Measurements from ENCODE around the gene JAK1. TPM values are rescaled to one million over a fixed set of nuclear protein-coding genes. Genes with fewer than 3 reads are reported as not detected.

The JAK1 gene
- total and polyA plus RNA-seq, 2 donors (not counting 3 experiments of a cell fraction or from before 2014, with no cell fraction given): 68.8 to 177 TPM

GRCh38 chr1:64979358-64979757, 13.0 kb upstream of the JAK1 start:
- H4K20me1 ChIP-seq (replicated peaks; ENCODE audit: control insufficient read depth, extremely low read depth, insufficient read depth, low read length): no peaks in the 10 kb centered on the region
- POLR2A ChIA-PET: no interaction called here
- H3K27ac ChIP-seq (ENCODE audit: insufficient read depth, low read depth, low read length): no peak overlapping the region
- dilution Hi-C loops (cut with MboI; ENCODE audit: extremely low pct_ligation_motif_present, low sequenced_read_pairs) (no loop called here), intact Hi-C loops (cut with micrococcal nuclease) (no loop called here)
- no TSS peak for BruUV-seq (replicated peaks)
- no peak overlapping the region for H3K4me3 ChIP-seq (replicated peaks in 1 of 3; ENCODE audit: insufficient read depth in 1 of 3, low read depth in 1 of 3, low read length in 3 of 3)
- H3K9ac ChIP-seq (replicated peaks; ENCODE audit: extremely low read depth, insufficient read depth, low read length): no peak overlapping the region
- no peak overlapping the region for H2AFZ ChIP-seq (ENCODE audit: low read depth, low read length)
- no peaks in the 10 kb centered on the region for H3K9me3 ChIP-seq (replicated peaks; ENCODE audit: control insufficient read depth, insufficient read depth, low read length)
- no peak overlapping the region for H3K4me2 ChIP-seq (ENCODE audit: insufficient read depth, low read length)
- H3K4me1 ChIP-seq (ENCODE audit: control insufficient read depth, extremely low read depth, insufficient read depth, low read length): no peaks in the 10 kb centered on the region
- no peaks in the 10 kb centered on the region for H3K9me1 ChIP-seq (replicated peaks; ENCODE audit: control insufficient read depth, extremely low read depth, insufficient read depth, low read length)
- no peaks in the 10 kb centered on the region for H3K36me3 ChIP-seq (ENCODE audit: control insufficient read depth in 2 of 2, extremely low read depth in 1 of 2, insufficient read depth in 2 of 2, low read length in 2 of 2)
- H3K27me3 ChIP-seq (ENCODE audit: control insufficient read depth in 2 of 2, insufficient read depth in 2 of 2, low read length in 2 of 2): no peaks in the 10 kb centered on the region
- no peak for TF ChIP-seq GATA2 (IDR thresholded peaks at IDR 0.05; ENCODE audit: insufficient read depth, insufficient read length, low read depth, low read length)
- no peak for TF ChIP-seq POLR2A (IDR thresholded peaks at IDR 0.05; ENCODE audit: low read depth, low read length)
- TF ChIP-seq CTCF (IDR thresholded peaks at IDR 0.05; ENCODE audit: extremely low read depth in 1 of 2, insufficient read depth in 1 of 2, low read depth in 1 of 2, low read length in 2 of 2): no peak
- TF ChIP-seq MAX (IDR thresholded peaks at IDR 0.05; ENCODE audit: insufficient read depth, insufficient read length): no peak
- TF ChIP-seq FOS (IDR thresholded peaks at IDR 0.05; ENCODE audit: borderline replicate concordance, insufficient read depth, low read length): no peak
- no peak for TF ChIP-seq MYC (IDR thresholded peaks at IDR 0.05; ENCODE audit: low read depth, low read length)
- no peak for TF ChIP-seq EZH2 (IDR thresholded peaks at IDR 0.05; ENCODE audit: borderline replicate concordance, low read depth, low read length, severe bottlenecking)
- TF ChIP-seq POLR2AphosphoS5 (IDR thresholded peaks at IDR 0.05; ENCODE audit: insufficient read depth, low read depth, low read length): no peak
- TF ChIP-seq JUN (IDR thresholded peaks at IDR 0.05; ENCODE audit: borderline replicate concordance, insufficient read depth, insufficient read length, low read depth): no peak
- CTCF ChIA-PET: interaction anchor here (1.1 kb wide), 1 partner anchor 13 kb away, joined by 3 read pairs; the partner anchor contains the start of gene JAK1
- no peaks in the 10 kb centered on the region for H3K79me2 ChIP-seq (ENCODE audit: control insufficient read depth, insufficient read depth, low read length)
- DNase-seq (ENCODE audit: low read depth, low spot score): no peak
- FAIRE-seq: no peak

Measured in endothelial cell of umbilical vein (primary cell).